ENCODE data around the gene OXCT1. TPM values are rescaled to one million over a fixed set of nuclear protein-coding genes. Genes with fewer than 3 reads are reported as not detected.

Gene OXCT1
- total RNA-seq, 1 donor from 2014 or later: 44.6 TPM

GRCh38 chr5:41841325-41841724, 28.9 kb downstream of the OXCT1 start:
- peak overlapping the region; percentile 50 for H3K27ac Mint-ChIP-seq (ENCODE audit: unreplicated experiment)
- no peaks in the 10 kb centered on the region for H3K27me3 Mint-ChIP-seq (ENCODE audit: low read depth)
- H3K4me1 Mint-ChIP-seq (ENCODE audit: low read depth): peaks cover 25% of the 10 kb centered on the region
- H3K9me3 Mint-ChIP-seq (ENCODE audit: low read depth): no peaks in the 10 kb centered on the region
- no peak overlapping the region for H3K4me3 Mint-ChIP-seq (ENCODE audit: unreplicated experiment)
- no peak for TF ChIP-seq CTCF (IDR thresholded peaks at IDR 0.05)
- H3K36me3 Mint-ChIP-seq (ENCODE audit: low read depth): peaks cover 11% of the 10 kb centered on the region
- no peak for DNase-seq (ENCODE audit: low spot score)

- Mint-ChIP-seq H3K36me3 (ENCODE audit: low read depth) (peaks cover 11% of the 10 kb centered on the region), H3K9me3 (ENCODE audit: low read depth) (no peaks in the 10 kb centered on the region), H3K4me3 (ENCODE audit: unreplicated experiment) (no peak overlapping the region), H3K27me3 (ENCODE audit: low read depth) (no peaks in the 10 kb centered on the region), H3K4me1 (ENCODE audit: low read depth) (peaks cover 35% of the 10 kb centered on the region), H3K27ac (ENCODE audit: unreplicated experiment) (no peak overlapping the region)
- TF ChIP-seq CTCF (IDR thresholded peaks at IDR 0.05): no peak
- no peak for DNase-seq (ENCODE audit: low spot score)
These were observed 30.0 kb downstream of the OXCT1 start for GRCh38 chr5:41840251-41840650.

- no peak for TF ChIP-seq CTCF (IDR thresholded peaks at IDR 0.05)
- Mint-ChIP-seq H3K27ac (ENCODE audit: unreplicated experiment) (no peak overlapping the region), H3K9me3 (ENCODE audit: low read depth) (peaks cover 4% of the 10 kb centered on the region), H3K4me1 (ENCODE audit: low read depth) (peaks cover 57% of the 10 kb centered on the region), H3K4me3 (ENCODE audit: unreplicated experiment) (no peak overlapping the region), H3K36me3 (ENCODE audit: low read depth) (peaks cover 22% of the 10 kb centered on the region), H3K27me3 (ENCODE audit: low read depth) (no peaks in the 10 kb centered on the region)
- no peak for DNase-seq (ENCODE audit: low spot score)
These were observed 32.4 kb downstream of the OXCT1 start for GRCh38 chr5:41837793-41838192.

GRCh38 chr5:41835645-41836044, 34.6 kb downstream of the OXCT1 start:
- Mint-ChIP-seq H3K27ac (ENCODE audit: unreplicated experiment) (peak overlapping the region; percentile 91), H3K4me1 (ENCODE audit: low read depth) (peaks cover 44% of the 10 kb centered on the region), H3K27me3 (ENCODE audit: low read depth) (no peaks in the 10 kb centered on the region), H3K4me3 (ENCODE audit: unreplicated experiment) (no peak overlapping the region), H3K9me3 (ENCODE audit: low read depth) (peaks cover 4% of the 10 kb centered on the region), H3K36me3 (ENCODE audit: low read depth) (peaks cover 39% of the 10 kb centered on the region)
- DNase-seq (ENCODE audit: low spot score): peak; percentile 82
- TF ChIP-seq CTCF (IDR thresholded peaks at IDR 0.05): no peak

GRCh38 chr5:41834506-41834905, 35.7 kb downstream of the OXCT1 start:
- Mint-ChIP-seq H3K9me3 (ENCODE audit: low read depth) (peaks cover 4% of the 10 kb centered on the region), H3K27ac (ENCODE audit: unreplicated experiment) (peak overlapping the region; percentile 86), H3K4me3 (ENCODE audit: unreplicated experiment) (no peak overlapping the region)

More at GRCh38 chr5:41834506-41834905, 35.7 kb downstream of the OXCT1 start:
- H3K4me1 Mint-ChIP-seq (ENCODE audit: low read depth): peaks cover 44% of the 10 kb centered on the region
- no peak for TF ChIP-seq CTCF (IDR thresholded peaks at IDR 0.05)
- no peaks in the 10 kb centered on the region for H3K27me3 Mint-ChIP-seq (ENCODE audit: low read depth)
- H3K36me3 Mint-ChIP-seq (ENCODE audit: low read depth): peaks cover 37% of the 10 kb centered on the region
- DNase-seq (ENCODE audit: low spot score): no peak

Data from chondrocyte (in vitro differentiated cells).